ENCODE results near the gene RDH8.

GRCh38 chr19:10006335-10006708 is 7.0 kb upstream of the RDH8 start:
- TF ChIP-seq POLR2AphosphoS5 (IDR thresholded peaks at IDR 0.05; ENCODE audit: low read depth, low read length) (no peak), REST (IDR thresholded peaks at IDR 0.05; ENCODE audit: insufficient read depth in 1 of 2, low read depth in 2 of 2, low read length in 2 of 2) (no peak), TAF1 (IDR thresholded peaks at IDR 0.05; ENCODE audit: borderline replicate concordance, insufficient read depth, low read length) (no peak), FOXP2 (optimal IDR thresholded peaks at IDR 0.05; ENCODE audit: borderline replicate concordance, extremely low read depth, extremely low read length, insufficient read depth) (no peak)

Data from PFSK-1 (cell line).